H9 (cell line): Measurements from ENCODE around the gene RAB30. TPM values are rescaled to one million over a fixed set of nuclear protein-coding genes. Genes with fewer than 3 reads are reported as not detected.

Experiments
- DNase-seq: peaks from one replicate; pipeline ENCODE4 v3.0.0-alpha.2; 2017
- H2AFZ ChIP-seq: one replicate; pipeline ENCODE4 v1.6.1; 2013; ENCODE audit warnings: mild to moderate bottlenecking, low read length, control low read depth, moderate library complexity
- H2AK5ac ChIP-seq: 2 replicates; pipeline ENCODE4 v1.6.1; 2013; ENCODE audit warnings: low read length, control low read depth, mixed read lengths; ENCODE audit not compliant: insufficient read length
- H2BK120ac ChIP-seq: one replicate; pipeline ENCODE4 v1.6.1; 2013; ENCODE audit warnings: low read depth, mild to moderate bottlenecking, low read length, control low read depth, inconsistent platforms; ENCODE audit not compliant: poor library complexity, severe bottlenecking
- H2BK12ac ChIP-seq: 2 replicates; pipeline ENCODE4 v1.6.1; 2013; ENCODE audit warnings: low read length, control low read depth, mixed read lengths, low read depth; ENCODE audit not compliant: insufficient read length
- H2BK15ac ChIP-seq: 2 replicates; pipeline ENCODE4 v1.6.1; 2013; ENCODE audit warnings: low read depth, low read length, control low read depth
- H2BK20ac ChIP-seq: one replicate; pipeline ENCODE4 v1.6.1; 2013; ENCODE audit warnings: low read depth, mild to moderate bottlenecking, low read length, control low read depth, inconsistent platforms; ENCODE audit not compliant: poor library complexity, severe bottlenecking
- H2BK5ac ChIP-seq: 2 replicates; pipeline ENCODE4 v1.6.1; 2013; ENCODE audit warnings: low read length, control low read depth, mixed read lengths; ENCODE audit not compliant: insufficient read length
- H3K14ac ChIP-seq: 2 replicates; pipeline ENCODE4 v1.6.1; 2013; ENCODE audit warnings: low read length, control low read depth; ENCODE audit not compliant: insufficient read depth
- H3K18ac ChIP-seq: 2 replicates; pipeline ENCODE4 v1.6.1; 2013; ENCODE audit warnings: low read depth, mild to moderate bottlenecking, mixed read lengths, low read length, control low read depth; ENCODE audit not compliant: insufficient read length
- H3K23ac ChIP-seq: 2 replicates; pipeline ENCODE4 v1.6.1; 2013; ENCODE audit warnings: low read length, control low read depth, mixed read lengths, low read depth; ENCODE audit not compliant: insufficient read length
- H3K23me2 ChIP-seq: 2 replicates; pipeline ENCODE4 v1.6.1; 2013; ENCODE audit warnings: low read depth, mild to moderate bottlenecking, mixed read lengths, low read length, control low read depth; ENCODE audit not compliant: insufficient read length, poor library complexity, severe bottlenecking
- H3K27ac ChIP-seq: 2 replicates; pipeline ENCODE4 v1.5.1; 2013; ENCODE audit warnings: low read length, control low read depth, mixed read lengths, low read depth; ENCODE audit not compliant: insufficient read length
- H3K27me3 ChIP-seq: 2 replicates; pipeline ENCODE4 v1.6.1; 2013; ENCODE audit warnings: low read length, control low read depth, inconsistent platforms; ENCODE audit not compliant: insufficient read depth
- H3K4ac ChIP-seq: 2 replicates; pipeline ENCODE4 v1.6.1; 2013; ENCODE audit warnings: low read depth, mild to moderate bottlenecking, control low read depth, inconsistent platforms, low read length, moderate library complexity
- H3K4me1 ChIP-seq: 2 replicates; pipeline ENCODE4 v1.6.1; 2013; ENCODE audit warnings: low read length, control low read depth, inconsistent platforms; ENCODE audit not compliant: insufficient read depth
- H3K4me2 ChIP-seq: 2 replicates; pipeline ENCODE4 v1.6.1; 2013; ENCODE audit warnings: low read length, control low read depth, mixed read lengths; ENCODE audit not compliant: insufficient read length, insufficient read depth
- H3K56ac ChIP-seq: 2 replicates; pipeline ENCODE4 v1.6.1; 2013; ENCODE audit warnings: low read depth, mild to moderate bottlenecking, mixed read lengths, low read length, control low read depth; ENCODE audit not compliant: insufficient read length
- H3K79me1 ChIP-seq: 2 replicates; pipeline ENCODE4 v1.6.1; 2013; ENCODE audit warnings: low read depth, mild to moderate bottlenecking, moderate library complexity, low read length, control low read depth, inconsistent platforms; ENCODE audit not compliant: insufficient read depth, poor library complexity, severe bottlenecking
- H3K79me2 ChIP-seq: 2 replicates; pipeline ENCODE4 v1.6.1; 2013; ENCODE audit warnings: low read length, control low read depth, inconsistent platforms; ENCODE audit not compliant: insufficient read depth
- H3K9ac ChIP-seq: 2 replicates; pipeline ENCODE4 v1.6.1; 2013; ENCODE audit warnings: low read length, control low read depth, mixed read lengths; ENCODE audit not compliant: insufficient read length; ENCODE audit errors: extremely low read depth
- H3K9me3 ChIP-seq: one replicate; pipeline ENCODE4 v1.6.1; 2013; ENCODE audit warnings: low read depth, low read length, inconsistent platforms; ENCODE audit not compliant: control insufficient read depth
- H3T11ph ChIP-seq: one replicate; pipeline ENCODE4 v1.6.1; 2013; ENCODE audit warnings: mild to moderate bottlenecking, low read length, control low read depth, inconsistent platforms
- H4K20me1 ChIP-seq: one replicate; pipeline ENCODE4 v1.6.1; 2013; ENCODE audit not compliant: control insufficient read depth, insufficient read length, insufficient read depth
- H4K5ac ChIP-seq: 2 replicates; pipeline ENCODE4 v1.6.1; 2013; ENCODE audit warnings: low read depth, mild to moderate bottlenecking, mixed read lengths, low read length, control low read depth; ENCODE audit not compliant: insufficient read length
- H4K8ac ChIP-seq: replicated peaks from 2 replicates; pipeline ENCODE4 v1.6.1; 2013; ENCODE audit warnings: low read length, control low read depth, mixed read lengths, low read depth; ENCODE audit not compliant: insufficient read length
- H4K91ac ChIP-seq: 2 replicates; pipeline ENCODE4 v1.6.1; 2013; ENCODE audit warnings: low read depth, mild to moderate bottlenecking, moderate library complexity, mixed read lengths, low read length, control low read depth; ENCODE audit not compliant: insufficient read length
- H3K27ac Mint-ChIP-seq, 3 experiments: 2 replicates in 2 of 3; 3 replicates in 1 of 3; pipeline ENCODE4 v1.8.0; 2020 to 2021; ENCODE audit warnings: mixed read lengths in 3 of 3, mild to moderate bottlenecking in 1 of 3, moderate library complexity in 1 of 3
- H3K27me3 Mint-ChIP-seq: 2 replicates; pipeline ENCODE4 v1.8.0; 2021; ENCODE audit warnings: low read depth, mild to moderate bottlenecking, moderate library complexity, mixed read lengths
- H3K36me3 Mint-ChIP-seq, 3 experiments: 2 replicates in 2 of 3; 3 replicates in 1 of 3; pipeline ENCODE4 v1.8.0; 2020 to 2021; ENCODE audit warnings: low read depth in 3 of 3, mixed read lengths in 3 of 3; ENCODE audit not compliant: insufficient read depth in 1 of 3
- H3K4me1 Mint-ChIP-seq, 2 experiments: 2 replicates each; pipeline ENCODE4 v1.8.0; 2020; ENCODE audit warnings: mixed read lengths in 2 of 2
- H3K4me3 Mint-ChIP-seq, 2 experiments: 2 replicates in 1 of 2; 3 replicates in 1 of 2; pipeline ENCODE4 v1.8.0; 2020 to 2021; ENCODE audit warnings: mild to moderate bottlenecking in 2 of 2, mixed read lengths in 2 of 2, moderate library complexity in 1 of 2
- H3K9me3 Mint-ChIP-seq, 2 experiments: 2 replicates in 1 of 2; 3 replicates in 1 of 2; pipeline ENCODE4 v1.8.0; 2020; ENCODE audit warnings: mild to moderate bottlenecking in 2 of 2, mixed read lengths in 2 of 2, moderate library complexity in 1 of 2
- CTCF ChIP-seq: fragments of 200-600 bp; sonication (generic); conservative IDR thresholded peaks from 3 replicates; pipeline ENCODE4 v1.8.0; 2021; ENCODE audit warnings: antibody characterized with exemption, mild to moderate bottlenecking
- WGBS: extraction: QIAGEN DNeasy Blood & Tissue Kit; methylation state at CpG from one replicate; pipeline ENCODE4 v1.1.7; 2013; ENCODE audit warnings: missing lambda C conversion rate, low lambda C conversion rate, mixed read lengths; ENCODE audit not compliant: insufficient read length; ENCODE audit errors: extremely low coverage; 5-methylcytosine and 5-hydroxymethylcytosine counted together
- total RNA-seq: library from RNA; stranded (reverse); gene quantifications from 2 replicates; pipeline ENCODE4 v1.2.1, GENCODE V29; 2021

RAB30 gene
- total RNA-seq, 1 experiment from 2014 or later, result 4.8 TPM

GRCh38 chr11:82930734-82931133 lies 141.0 kb downstream of the RAB30 start:
- Histone ChIP-seq H2BK120ac (no peak overlapping the region), H3K4ac (no peak overlapping the region), H3K4me2 (no peak overlapping the region), H3K79me2 (no peaks in the 10 kb centered on the region), H3K23ac (no peak overlapping the region), H3K79me1 (no peaks in the 10 kb centered on the region), H2BK5ac (no peak overlapping the region), H3K56ac (no peak overlapping the region), H3K27me3 (no peaks in the 10 kb centered on the region), H4K8ac (no peak overlapping the region), H2AK5ac (no peak overlapping the region), H2BK12ac (no peak overlapping the region), H3K18ac (no peak overlapping the region), H2BK15ac (no peak overlapping the region), H3K4me1 (no peaks in the 10 kb centered on the region), H4K5ac (no peak overlapping the region), H4K20me1 (no peaks in the 10 kb centered on the region), H2AFZ (no peak overlapping the region), H3K9me3 (no peaks in the 10 kb centered on the region), H4K91ac (no peak overlapping the region), H3K14ac (no peak overlapping the region), H3K27ac (no peak overlapping the region), H3T11ph (no peak overlapping the region), H3K23me2 (no peaks in the 10 kb centered on the region), H3K9ac (no peak overlapping the region), H2BK20ac (no peak overlapping the region)
- H3K4me3 Mint-ChIP-seq, result no peak overlapping the region
- TF ChIP-seq CTCF, result no peak
- no CpG with 5 or more reads among the region's 2 CpGs for WGBS
- no peaks in the 10 kb centered on the region for H3K27me3 Mint-ChIP-seq
- no peak overlapping the region for H3K27ac Mint-ChIP-seq
- no peak for DNase-seq
- H3K36me3 Mint-ChIP-seq, result peaks cover 8 to 39% (median 36%) of the 10 kb centered on the region in 3 experiments; a peak in 6 of 7 replicates
- no peaks in the 10 kb centered on the region for H3K4me1 Mint-ChIP-seq
- no peaks in the 10 kb centered on the region for H3K9me3 Mint-ChIP-seq
